HG03439 (cell line): ENCODE results near the gene SHC1.
"Not testable (repeated sequence)": the region's sequence is repeated elsewhere in the genome, so short reads cannot be mapped to it uniquely, and the experiment has no call there.

Source experiments
- ATAC-seq: cut with Tn5 transposase; IDR thresholded peaks from one replicate; pipeline ENCODE4 v1.9.1; 2021; ENCODE audit warnings: mild to moderate bottlenecking, moderate library complexity; ENCODE audit not compliant: unreplicated experiment

SHC1 gene

GRCh38 chr1:154996966-154997701 is 26.6 kb upstream of the SHC1 start:
- ATAC-seq, result no peak

GRCh38 chr1:154995301-154995983 is 24.9 kb upstream of the SHC1 start:
- not testable (repeated sequence) for ATAC-seq

- no peak for ATAC-seq
These were observed 24.0 kb upstream of the SHC1 start for GRCh38 chr1:154994591-154994990.

GRCh38 chr1:154994269-154994587 is 23.7 kb upstream of the SHC1 start:
- ATAC-seq, result no peak

GRCh38 chr1:154993572-154994268 is 23.2 kb upstream of the SHC1 start, which contains the start of gene LENEP:
TSS of gene LENEP (plus strand) at chr1:154993586. CDS start at chr1:154993608, 22 bp downstream.
- ATAC-seq, result no peak

GRCh38 chr1:154992721-154993571 is 22.4 kb upstream of the SHC1 start:
- ATAC-seq, result no peak

GRCh38 chr1:154990276-154990675 is 19.7 kb upstream of the SHC1 start:
- ATAC-seq, result no peak

GRCh38 chr1:154989195-154989860 is 18.8 kb upstream of the SHC1 start:
- ATAC-seq, result no peak

- no peak for ATAC-seq
These were observed 17.8 kb upstream of the SHC1 start for GRCh38 chr1:154988058-154988954.

GRCh38 chr1:154987326-154987725 is 16.8 kb upstream of the SHC1 start:
- ATAC-seq, result no peak

- not testable (repeated sequence) for ATAC-seq
These were observed 16.2 kb upstream of the SHC1 start for GRCh38 chr1:154986736-154987135.

- ATAC-seq, result peak; percentile 5
These were observed 13.4 kb upstream of the SHC1 start for GRCh38 chr1:154983776-154984466.

GRCh38 chr1:154982897-154983648 is 12.5 kb upstream of the SHC1 start, which contains the start of gene FLAD1:
TSS of gene FLAD1 (plus strand) at chr1:154983344. CDS start at chr1:154983695, 351 bp downstream.
- ATAC-seq, result peak; percentile 96

GRCh38 chr1:154982341-154982740 is 11.8 kb upstream of the SHC1 start:
- no peak for ATAC-seq

GRCh38 chr1:154978360-154978759 is 7.8 kb upstream of the SHC1 start:
- ATAC-seq, result no peak

- ATAC-seq, result not testable (repeated sequence)
These were observed 7.2 kb upstream of the SHC1 start for GRCh38 chr1:154977762-154978161.

GRCh38 chr1:154975409-154976059 is 5.0 kb upstream of the SHC1 start:
- no peak for ATAC-seq
